Immature natural killer cell (primary cell): ENCODE results near the gene FAM98B. TPM values are rescaled to one million over a fixed set of nuclear protein-coding genes. Genes with fewer than 3 reads are reported as not detected.

ENCODE experiments used
- polyA plus RNA-seq, 3 donors: library from polyadenylated mRNA; unstranded; fragments of 300-500 nt; fragmentation: Illumina TruSeq; gene quantifications; one replicate each; pipeline ENCODE4 v1.2.3, GENCODE V29; 2021

The FAM98B gene
- polyA plus RNA-seq, 3 donors from 2014 or later: 1.6 to 7.0 (median 4.0) TPM

Other genes with a start within 250 kb of the FAM98B start
- gene SPRED1, start 201.3 kb upstream of the FAM98B start, polyA plus RNA-seq: under 1 TPM in 2 of 3 donors, not detected in 1; 0.10 to 0.99 TPM
- gene RASGRP1, start 110.7 kb downstream of the FAM98B start, polyA plus RNA-seq: 10 to 100 TPM; 21.9 to 63.9 (median 22.7) TPM